GM19239 (cell line): ENCODE data around the gene ALK.

ENCODE experiments used
- DNase-seq: peaks from one replicate; pipeline ENCODE4 v3.0.0; 2011; ENCODE audit warnings: low spot score; ENCODE audit not compliant: insufficient read length
- FAIRE-seq: peaks from 2 replicates; lab custom pipeline; 2011; peaks lifted over from hg19 to GRCh38; lab: Jason Lieb, UNC

The ALK gene

GRCh38 chr2:29489568-29489967 lies 431.8 kb downstream of the ALK start:
- DNase-seq (no peak), FAIRE-seq (no peak)

DNA sequence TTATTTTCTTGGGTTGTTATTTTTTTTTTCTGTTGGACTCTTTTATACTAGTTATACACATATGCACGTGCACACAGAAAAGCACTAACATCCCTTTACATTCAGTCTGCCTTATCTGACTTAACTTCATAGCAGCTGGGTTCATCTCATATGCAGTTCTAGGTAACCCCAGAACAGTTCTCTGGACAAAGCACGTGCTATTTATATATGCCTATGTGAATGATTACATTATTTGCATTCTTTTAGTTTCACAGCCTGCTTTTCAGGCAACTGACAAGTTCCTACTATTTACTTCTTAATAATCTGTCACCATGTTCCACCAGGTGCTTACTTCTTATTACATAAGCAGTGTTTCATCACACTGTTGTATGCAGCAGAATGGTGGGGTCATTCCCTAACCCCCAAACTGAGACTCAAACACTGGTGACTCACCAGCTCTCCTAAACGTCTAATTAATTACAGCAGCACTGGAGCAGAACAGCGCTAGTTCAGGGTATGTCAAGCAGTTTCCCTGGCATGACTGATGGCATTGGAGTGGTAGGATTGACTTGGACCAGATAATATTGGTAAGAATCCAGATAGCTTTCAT lies 433.3 kb downstream of the ALK start:
- peak; percentile 11 for FAIRE-seq
- no peak for DNase-seq

DNA sequence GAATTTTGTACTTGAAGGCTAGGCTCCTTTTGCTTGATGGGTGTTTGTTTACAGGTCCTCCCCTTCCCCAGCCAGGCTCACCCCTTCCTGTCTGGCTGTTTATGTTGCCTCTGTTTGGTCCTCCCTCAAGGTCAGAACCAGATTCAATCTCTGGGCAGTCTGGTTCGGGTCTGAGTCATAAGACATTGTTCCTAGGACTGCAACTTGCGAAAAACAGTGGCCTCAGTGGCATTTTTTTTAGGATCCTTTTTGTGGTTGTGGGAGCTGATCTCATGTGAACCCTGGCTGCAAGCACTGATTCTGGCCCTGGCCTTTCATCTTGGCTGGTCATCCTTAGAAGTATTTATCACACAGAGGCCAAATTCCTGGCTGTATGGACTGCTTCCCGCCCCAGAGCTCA lies 435.8 kb downstream of the ALK start:
- DNase-seq (no peak), FAIRE-seq (no peak)

DNA sequence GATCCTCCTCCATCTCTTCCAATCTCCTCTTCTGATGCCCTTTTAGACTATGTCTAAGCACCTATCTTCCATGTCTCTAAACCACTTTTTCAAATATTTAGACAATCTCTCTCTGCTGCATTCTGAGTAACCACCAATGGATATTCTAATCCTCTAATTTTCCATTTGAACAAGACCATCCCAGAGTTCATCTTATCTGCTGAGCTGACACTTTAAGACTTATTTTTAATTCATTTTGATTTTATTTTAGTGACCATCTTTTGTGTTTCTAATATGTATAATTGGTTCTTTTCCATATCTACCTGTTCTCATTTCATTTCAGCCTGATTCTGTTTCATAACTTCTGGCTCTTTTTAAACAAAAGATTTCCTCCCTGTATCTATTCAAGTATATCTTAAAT lies 436.3 kb downstream of the ALK start:
- FAIRE-seq (no peak), DNase-seq (no peak)

DNA sequence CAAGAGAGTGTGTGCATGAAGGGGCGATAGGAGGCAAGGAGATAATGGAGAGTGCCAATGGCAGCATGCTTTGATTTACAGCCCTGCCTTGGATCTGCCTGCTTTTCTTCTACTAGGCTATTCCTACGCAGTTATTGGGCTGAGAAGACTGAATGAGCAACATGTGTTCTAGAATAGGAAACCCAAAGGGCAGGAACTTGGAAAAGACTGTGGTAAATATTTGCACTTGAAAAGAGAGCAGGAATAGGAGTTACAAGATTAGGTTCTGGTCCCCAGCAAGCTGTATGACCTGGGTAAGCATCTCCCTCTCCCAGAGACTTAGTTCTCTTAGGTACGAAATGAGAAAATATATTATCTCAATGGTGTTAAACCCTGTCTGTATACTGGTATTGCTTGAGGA lies 438.5 kb downstream of the ALK start:
- FAIRE-seq (no peak), DNase-seq (no peak)

- no peak for DNase-seq
- no peak for FAIRE-seq
These were observed 439.0 kb downstream of the ALK start for GRCh38 chr2:29482348-29482747.

DNA sequence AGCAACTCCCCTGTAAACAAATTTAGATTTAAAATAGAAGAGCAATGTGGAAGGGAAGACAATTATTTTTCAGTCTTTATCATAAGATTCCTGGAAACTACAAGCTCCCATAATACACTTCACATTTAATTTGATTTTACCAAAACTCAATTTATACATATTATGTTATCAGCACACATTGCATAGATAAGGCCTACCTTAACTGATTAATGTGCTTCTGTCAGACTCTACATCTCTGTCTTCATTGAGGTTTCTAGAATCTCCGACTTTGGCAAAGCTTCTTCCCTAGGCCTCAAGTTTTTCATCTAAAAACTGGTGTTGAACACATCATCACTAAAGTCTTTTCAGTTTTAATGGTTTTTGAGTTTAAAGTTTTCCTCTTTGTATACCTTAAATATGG lies 440.1 kb downstream of the ALK start:
- FAIRE-seq, result no peak

GRCh38 chr2:29480426-29480825 lies 441.0 kb downstream of the ALK start:
- no peak for FAIRE-seq
- no peak for DNase-seq

More for the DNA sequence above, 440.1 kb downstream of the ALK start:
- no peak for DNase-seq

- no peak for FAIRE-seq
- DNase-seq, result no peak
These were observed 442.0 kb downstream of the ALK start for GRCh38 chr2:29479401-29479800.

GRCh38 chr2:29478641-29479040 lies 442.7 kb downstream of the ALK start:
- FAIRE-seq (no peak), DNase-seq (no peak)

- no peak for FAIRE-seq
- DNase-seq, result no peak
These were observed 444.2 kb downstream of the ALK start for GRCh38 chr2:29477186-29477585.

DNA sequence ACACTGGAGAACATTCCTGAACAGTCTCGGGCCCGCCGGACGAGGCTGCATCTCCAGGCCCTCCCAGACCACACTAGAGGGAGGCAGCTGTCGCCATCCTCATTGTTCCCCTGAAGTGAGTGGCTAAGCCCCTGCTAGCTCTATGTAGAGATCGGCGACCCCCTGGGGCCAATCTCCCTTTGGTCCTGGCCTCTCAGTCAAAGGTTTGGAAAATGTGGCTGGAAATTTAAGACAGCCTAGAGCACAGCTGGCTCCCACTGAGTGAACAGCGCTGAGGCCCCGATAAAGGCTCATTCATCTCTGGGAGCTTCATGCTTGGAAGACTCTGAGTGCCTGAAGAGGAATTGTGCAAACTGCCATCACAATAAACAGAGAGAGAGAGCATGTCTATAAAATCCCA lies 445.9 kb downstream of the ALK start:
- no peak for FAIRE-seq
- DNase-seq, result no peak

DNA sequence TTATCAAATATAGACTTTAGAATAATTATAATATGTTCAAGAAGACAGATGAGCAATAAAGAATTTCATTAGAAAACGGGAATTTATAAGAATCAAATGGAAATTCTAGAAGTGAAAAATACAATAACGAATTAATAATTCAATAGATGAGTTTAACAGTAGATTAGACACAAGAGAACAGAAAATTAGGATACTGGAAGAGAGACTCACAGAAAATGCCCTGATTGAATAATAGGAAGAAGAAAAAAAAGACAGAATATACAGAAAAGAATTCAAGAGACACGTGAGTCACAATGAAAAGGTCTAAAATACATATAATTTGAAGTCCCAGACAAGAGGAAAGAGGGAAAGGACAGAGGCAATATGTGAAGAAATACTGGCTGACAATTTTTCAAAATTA lies 451.4 kb downstream of the ALK start:
- FAIRE-seq (no peak), DNase-seq (no peak)

- DNase-seq, result no peak
- FAIRE-seq, result no peak
These were observed 451.9 kb downstream of the ALK start for GRCh38 chr2:29469516-29469915.

GRCh38 chr2:29463181-29463900 lies 458.0 kb downstream of the ALK start:
- DNase-seq, result no peak
- no peak for FAIRE-seq

- no peak for DNase-seq
- no peak for FAIRE-seq
These were observed 459.1 kb downstream of the ALK start for GRCh38 chr2:29462293-29462692.

DNA sequence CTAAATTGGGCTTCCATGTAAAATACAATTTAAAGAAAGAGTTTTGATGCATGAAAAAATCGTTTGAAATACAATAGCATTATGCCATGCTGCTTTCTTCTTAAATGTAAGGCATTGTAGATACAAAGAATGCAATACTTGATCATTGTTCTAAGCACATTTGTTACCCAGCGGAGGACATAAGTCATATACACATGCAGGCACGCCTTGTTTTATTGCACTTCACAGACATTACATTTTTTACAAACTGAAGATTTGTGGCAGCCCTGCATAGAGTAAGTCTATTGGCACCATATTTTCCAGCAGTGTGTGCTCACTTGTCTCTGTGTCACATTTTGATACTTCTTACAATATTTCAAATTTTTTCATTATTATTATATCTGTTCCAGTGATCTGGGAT lies 461.2 kb downstream of the ALK start:
- no peak for DNase-seq
- FAIRE-seq, result no peak

DNA sequence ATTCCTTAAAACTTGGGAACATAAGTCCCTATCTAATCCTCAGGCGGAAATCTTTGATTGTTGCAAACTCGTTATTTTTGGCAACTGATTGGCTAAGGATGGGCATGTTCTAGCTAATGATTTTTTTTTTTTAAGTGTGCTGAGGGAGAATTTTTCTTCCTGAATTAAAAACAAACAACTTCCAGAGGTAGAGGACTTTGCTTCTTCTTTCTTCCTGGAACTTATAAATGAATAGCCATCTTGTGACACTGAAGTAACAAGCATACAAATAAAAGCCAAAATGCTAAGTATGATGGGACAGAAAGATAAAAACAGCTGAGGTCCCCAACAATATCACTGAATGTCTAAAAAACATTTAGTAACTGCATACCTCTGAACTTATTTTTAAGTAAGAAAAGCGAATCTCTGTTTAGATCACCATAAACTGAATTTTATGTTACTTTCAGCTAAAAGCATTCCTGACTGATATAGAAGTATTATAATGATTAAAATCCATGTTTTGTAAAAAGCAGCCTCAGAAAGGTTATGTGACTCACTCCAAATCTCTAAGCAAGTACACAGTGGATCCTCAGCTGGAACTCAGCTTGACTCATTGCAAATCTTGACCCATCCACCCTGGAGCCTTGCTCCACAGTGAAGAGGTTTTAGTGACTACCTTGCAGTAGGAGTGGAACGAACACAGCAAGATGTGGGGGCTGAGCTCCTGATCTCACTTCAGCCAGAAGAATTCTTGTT lies 461.8 kb downstream of the ALK start:
- DNase-seq, result no peak

DNA sequence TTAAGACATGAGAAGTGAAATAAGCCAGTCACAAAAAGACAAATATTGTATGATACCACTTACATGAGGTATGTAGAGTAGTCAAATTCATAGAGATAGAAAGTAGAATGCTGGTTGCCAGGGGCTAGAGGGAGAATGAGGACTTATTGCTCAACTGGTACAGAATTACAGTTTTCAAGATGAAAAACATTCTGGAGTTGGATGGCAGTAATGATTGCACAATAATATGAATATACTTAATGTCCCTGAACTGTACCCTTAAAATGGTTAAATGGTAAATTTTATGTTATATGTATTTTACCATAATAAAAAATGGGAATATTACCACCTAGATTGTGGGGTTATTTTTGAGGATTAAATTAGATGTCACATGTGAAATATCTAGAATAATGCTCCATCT lies 465.0 kb downstream of the ALK start:
- no peak for FAIRE-seq
- no peak for DNase-seq

More for the DNA sequence above, 461.8 kb downstream of the ALK start:
- FAIRE-seq, result no peak

DNA sequence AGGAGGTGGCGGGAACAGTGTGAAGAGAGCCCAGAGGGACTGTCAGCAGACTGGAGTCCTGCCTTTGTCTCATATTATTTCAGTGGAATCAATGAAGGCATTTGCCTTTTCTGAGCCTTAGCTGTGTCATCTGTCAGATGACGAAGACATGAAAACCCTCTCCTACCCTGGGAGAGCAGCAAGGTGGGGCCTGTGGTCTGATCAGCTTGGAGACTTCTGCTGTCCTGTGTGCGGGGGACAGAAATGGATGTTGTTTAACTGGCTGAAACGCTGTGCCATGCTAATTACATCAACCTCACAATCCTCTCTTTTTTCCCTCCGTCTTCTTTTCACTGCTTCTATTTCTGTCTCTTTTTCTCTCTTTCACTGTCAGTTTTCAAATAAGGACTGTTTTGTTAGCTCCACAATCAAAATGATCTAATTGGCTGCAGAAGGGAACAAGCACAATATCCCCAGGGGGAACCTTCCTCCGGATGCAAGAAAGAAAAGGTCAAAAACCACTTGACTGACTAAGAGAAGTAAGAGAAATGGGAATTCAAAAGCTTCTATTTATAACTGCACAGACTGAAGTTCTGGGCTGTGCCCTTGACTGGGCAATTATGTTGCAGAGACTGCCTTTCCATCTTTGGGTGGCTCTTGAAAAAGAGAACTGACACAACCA lies 466.1 kb downstream of the ALK start:
- DNase-seq, result no peak

DNA sequence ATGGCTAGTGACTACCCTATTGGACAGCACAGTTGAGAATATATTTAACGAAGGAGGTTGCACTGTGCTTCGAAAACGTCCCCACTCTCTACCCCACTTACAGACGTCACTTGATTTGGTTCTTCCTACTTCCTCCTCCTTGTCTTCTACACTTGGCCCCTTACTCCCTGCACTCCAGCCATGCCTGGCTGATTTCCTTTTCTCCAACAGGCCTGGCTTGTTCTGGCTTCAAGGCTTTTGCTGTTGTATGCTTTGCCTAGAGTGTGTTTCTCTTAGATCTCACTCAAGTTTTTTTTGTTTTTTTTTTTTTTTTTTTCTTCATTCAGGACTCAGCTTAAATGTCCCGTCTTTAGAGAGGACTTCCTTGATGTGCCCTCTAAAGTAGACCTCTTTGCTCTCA lies 469.4 kb downstream of the ALK start:
- FAIRE-seq (no peak), DNase-seq (no peak)

More for the DNA sequence above, 466.1 kb downstream of the ALK start:
- FAIRE-seq, result no peak
